ENCODE measurements around the gene WNT11.
A peak's percentile ranks its signal among the peaks of the same experiment; 100 is the strongest.

WNT11 gene

GRCh38 chr11:76218449-76219178, 12.3 kb upstream of the WNT11 start:
- no peak for DNase-seq (ENCODE audit: low spot score)

- DNase-seq (ENCODE audit: low spot score) = no peak
These were observed 11.4 kb upstream of the WNT11 start for GRCh38 chr11:76217653-76218160.

GRCh38 chr11:76216536-76217325, 10.4 kb upstream of the WNT11 start:
- DNase-seq (ENCODE audit: low spot score) = no peak

- DNase-seq (ENCODE audit: low spot score) = no peak
These were observed 9.6 kb upstream of the WNT11 start for GRCh38 chr11:76215941-76216340.

- DNase-seq (ENCODE audit: low spot score) = no peak
These were observed 8.8 kb upstream of the WNT11 start for GRCh38 chr11:76214968-76215548.

- no peak for DNase-seq (ENCODE audit: low spot score)
These were observed 7.9 kb upstream of the WNT11 start for GRCh38 chr11:76214186-76214585.

GRCh38 chr11:76212086-76213035, 6.1 kb upstream of the WNT11 start:
- DNase-seq (ENCODE audit: low spot score) = no peak

GRCh38 chr11:76210931-76211851, 4.9 kb upstream of the WNT11 start:
- DNase-seq (ENCODE audit: low spot score) = no peak

GRCh38 chr11:76209973-76210930, 4.0 kb upstream of the WNT11 start:
- no peak for DNase-seq (ENCODE audit: low spot score)

GRCh38 chr11:76209375-76209972, 3.2 kb upstream of the WNT11 start:
- DNase-seq (ENCODE audit: low spot score) = peak; percentile 74

- peak; percentile 89 for DNase-seq (ENCODE audit: low spot score)
These were observed 2.4 kb upstream of the WNT11 start for GRCh38 chr11:76208438-76209374.

GRCh38 chr11:76207642-76208401, 1.5 kb upstream of the WNT11 start:
- DNase-seq (ENCODE audit: low spot score) = peak; percentile 86

- DNase-seq (ENCODE audit: low spot score) = no peak
These were observed 300 bp downstream of the WNT11 start for GRCh38 chr11:76206077-76206326.

- DNase-seq (ENCODE audit: low spot score) = no peak
These were observed 838 bp downstream of the WNT11 start for GRCh38 chr11:76205252-76206076.

GRCh38 chr11:76203937-76204336, 2.4 kb downstream of the WNT11 start:
- no peak for DNase-seq (ENCODE audit: low spot score)

GRCh38 chr11:76203131-76203925, 3.0 kb downstream of the WNT11 start:
- DNase-seq (ENCODE audit: low spot score) = no peak
